Uterus (tissue), 2 donors: ENCODE results near the gene BFAR.

ENCODE experiments used
- CTCF ChIP-seq, 4 experiments: fragments of 200-600 bp in 2 of 4; fragments of 450-650 bp in 2 of 4; sonication (generic) in 2 of 4; IDR thresholded peaks; one replicate each; pipeline ENCODE4 v1.5.1; 2016 to 2019; ENCODE audit warnings: antibody characterized with exemption in 4 of 4, mild to moderate bottlenecking in 2 of 4, moderate library complexity in 1 of 4
- POLR2A ChIP-seq, 2 donors: fragments of 450-650 bp; IDR thresholded peaks; one replicate each; pipeline ENCODE4 v1.6.1; 2016; ENCODE audit warnings: antibody characterized with exemption in 2 of 2, mild to moderate bottlenecking in 1 of 2, moderate library complexity in 1 of 2

GRCh38 chr16:14629612-14629918 is 3.2 kb upstream of the BFAR start:
- no peak for TF ChIP-seq POLR2A (IDR thresholded peaks at IDR 0.05)
- no peak for TF ChIP-seq CTCF (IDR thresholded peaks at IDR 0.05)
